NCI-H2227 (cell line): ENCODE data around the gene RFFL.
A peak's percentile ranks its signal among the peaks of the same experiment; 100 is the strongest.

Experiments
- DNase-seq: peaks from one replicate; lab custom pipeline; 2025; ENCODE audit not compliant: unreplicated experiment; lab: John Stamatoyannopoulos, UW

The RFFL gene

DNA sequence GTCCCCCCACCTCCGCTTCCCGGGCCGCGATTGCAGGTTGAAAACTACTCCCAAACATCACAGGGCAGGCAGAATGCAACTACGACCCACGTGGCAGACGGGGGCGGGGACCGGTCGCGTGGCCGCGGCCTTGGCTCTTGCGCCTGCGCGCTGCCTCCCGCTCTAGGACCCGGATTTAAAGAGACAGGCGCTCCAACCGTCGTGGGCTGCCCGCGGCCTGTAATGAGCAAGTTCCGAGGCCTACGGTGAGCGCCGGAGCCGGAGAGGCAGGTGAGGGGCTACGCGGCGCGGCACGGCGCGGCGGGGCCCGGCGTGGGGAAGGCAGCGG lies 83.2 kb downstream of the RFFL start, which contains the start of gene LIG3:
TSS of gene LIG3 (plus strand) at position 160 of the 328 bp plus-strand sequence. CDS start 2,494 bp downstream, outside the sequence.
- DNase-seq, result peak; percentile 92

DNA sequence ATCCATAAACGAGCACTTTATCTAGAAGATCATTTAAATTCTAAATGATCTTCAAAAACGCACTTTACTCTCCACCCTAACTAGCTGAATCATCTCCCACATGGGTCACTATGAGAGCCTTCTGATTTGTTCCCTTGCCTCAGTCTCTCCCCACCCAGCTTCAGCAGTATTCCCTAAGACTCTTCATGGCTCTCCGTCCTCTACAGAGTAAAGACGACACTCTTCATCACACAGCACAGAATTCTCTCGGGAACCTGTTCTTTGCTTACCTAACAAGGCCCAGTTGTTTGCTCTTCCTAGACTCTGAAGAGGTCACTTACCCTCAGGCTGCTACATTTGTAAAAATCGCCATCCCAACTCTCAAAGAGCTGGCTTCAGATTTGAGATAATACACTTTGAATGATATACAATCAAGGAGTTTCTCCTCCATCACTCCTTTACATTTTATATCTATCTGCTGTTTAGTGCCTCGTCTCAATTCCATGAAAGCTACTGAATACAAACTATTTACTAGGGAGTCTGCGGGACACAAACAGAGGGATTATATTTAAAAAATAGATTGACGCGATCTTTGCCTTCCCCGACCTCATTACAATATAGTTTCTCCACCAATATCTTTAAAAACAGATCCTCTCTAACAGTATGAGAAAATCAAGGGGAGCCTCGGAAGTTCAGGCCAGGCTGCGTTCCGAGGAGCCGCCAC lies 83.7 kb downstream of the RFFL start:
- peak; percentile 2 for DNase-seq

DNA sequence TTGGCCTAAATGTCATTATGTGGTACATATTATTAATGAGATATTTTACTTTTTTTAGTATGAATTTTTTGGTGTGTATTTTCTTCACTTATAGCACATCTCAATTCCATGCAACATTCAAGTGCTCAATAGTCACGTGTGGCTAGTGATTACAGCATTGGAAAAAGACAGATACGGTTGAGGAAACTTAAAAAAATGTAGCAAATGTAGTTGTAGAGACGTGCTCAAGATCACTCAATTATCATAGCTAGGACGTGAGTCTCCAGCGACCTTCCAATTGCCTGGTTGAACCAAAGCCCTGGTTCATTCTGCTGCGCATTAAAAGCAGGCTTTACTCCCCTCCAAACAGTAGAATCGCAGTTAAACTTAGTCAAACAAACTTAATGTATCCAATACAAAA lies 84.4 kb downstream of the RFFL start:
- no peak for DNase-seq

DNA sequence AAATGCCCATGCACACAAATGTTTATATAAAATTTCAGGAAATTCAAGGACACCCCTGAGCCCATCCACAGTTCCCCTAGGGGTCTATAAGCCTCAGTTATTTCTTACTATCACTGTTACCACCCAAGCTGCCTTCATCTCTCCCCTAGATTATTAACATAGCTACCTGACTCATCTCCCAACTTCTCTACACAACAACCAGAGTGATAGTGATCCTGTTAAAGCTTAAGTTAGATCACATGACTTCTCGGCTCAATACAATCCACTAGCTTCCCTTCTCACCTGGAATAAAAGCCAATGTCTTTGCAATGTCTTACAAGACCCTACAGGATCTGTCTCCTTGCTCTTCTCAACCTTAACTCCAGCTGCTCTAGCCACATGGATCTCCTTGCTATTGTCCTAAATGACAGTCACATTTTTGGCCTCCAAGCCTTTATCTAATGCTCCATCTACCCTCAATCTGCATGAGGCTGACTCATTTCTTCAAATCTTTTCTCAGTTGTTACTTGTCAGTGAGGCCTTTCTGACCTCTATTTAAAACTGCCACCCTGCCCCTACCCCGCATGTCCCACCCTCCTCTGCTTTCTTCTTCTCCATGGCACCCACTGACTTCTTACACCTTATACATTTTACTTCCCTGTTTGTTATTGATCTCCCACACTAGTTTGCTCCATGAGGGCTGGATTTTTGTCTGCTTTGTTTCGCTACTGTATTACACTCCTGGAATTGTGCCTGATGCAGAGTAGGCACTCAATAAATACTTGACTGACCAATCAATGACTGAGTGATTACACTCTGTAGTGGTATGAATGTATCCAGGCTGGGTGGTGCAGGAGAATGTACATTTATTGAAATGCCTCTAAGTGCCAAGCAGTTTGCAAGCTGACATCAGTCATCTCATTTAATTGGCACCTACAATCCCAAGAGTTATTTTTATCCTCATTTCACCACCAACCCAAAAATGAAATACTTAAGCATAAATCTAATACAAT lies 88.4 kb downstream of the RFFL start:
- DNase-seq, result no peak

DNA sequence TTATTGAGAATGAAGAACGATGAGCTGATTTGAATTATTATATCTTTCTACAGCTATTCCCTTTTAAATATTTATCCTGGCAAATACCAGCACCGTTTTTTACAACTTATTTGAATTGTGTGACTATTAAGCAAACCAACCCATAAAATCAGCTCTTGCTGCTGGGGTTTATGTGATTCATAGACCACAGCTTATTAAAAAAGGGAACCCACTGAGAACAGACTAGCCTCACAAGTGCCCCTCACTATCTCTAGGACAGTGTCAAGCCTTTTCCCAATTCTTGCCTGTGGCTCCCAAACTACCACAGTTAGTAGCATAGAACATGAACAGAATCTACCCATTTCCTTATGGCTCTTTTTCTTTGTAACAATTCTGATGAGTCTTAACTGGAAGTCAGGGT lies 89.3 kb downstream of the RFFL start:
- DNase-seq, result no peak

DNA sequence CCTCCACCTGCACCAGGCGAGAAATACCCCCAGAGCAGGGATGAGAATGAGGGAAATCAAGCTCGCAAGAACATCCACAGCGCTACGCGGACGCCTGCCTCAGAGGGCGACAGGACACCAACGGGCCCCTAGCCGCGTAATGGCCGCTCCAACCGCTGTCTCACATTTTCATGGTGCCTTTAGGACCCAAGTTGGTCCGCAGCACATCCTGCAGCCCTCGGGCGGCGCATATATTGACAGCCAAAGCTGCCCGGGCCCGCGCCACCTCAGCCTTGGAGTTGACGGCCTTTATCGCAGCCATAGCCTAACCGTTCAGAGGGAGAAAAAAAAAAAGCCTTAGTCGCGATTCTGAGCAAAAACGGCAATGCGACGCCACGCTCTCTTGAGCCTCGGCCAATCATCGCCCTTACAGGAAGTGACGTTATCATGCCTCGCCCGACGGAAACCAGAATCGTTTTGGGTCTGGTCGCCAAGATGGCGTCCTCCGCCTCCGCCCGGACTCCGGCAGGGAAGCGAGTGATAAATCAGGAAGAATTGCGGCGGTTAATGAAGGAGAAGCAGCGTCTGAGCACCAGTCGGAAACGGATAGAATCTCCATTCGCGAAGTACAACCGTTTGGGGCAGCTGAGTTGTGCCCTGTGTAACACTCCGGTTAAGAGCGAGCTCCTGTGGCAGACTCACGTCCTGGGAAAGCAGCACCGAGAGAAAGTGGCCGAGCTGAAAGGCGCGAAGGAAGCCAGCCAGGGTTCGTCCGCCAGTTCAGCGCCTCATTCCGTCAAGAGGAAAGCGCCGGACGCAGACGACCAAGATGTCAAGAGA lies 102.2 kb downstream of the RFFL start, which contains the start of the genes CCT6B and ZNF830:
TSS of gene CCT6B (minus strand) at position 368 of the 819 bp plus-strand sequence. CDS start at position 301, 67 bp downstream.
TSS of gene ZNF830 (plus strand) at position 448 of the 819 bp plus-strand sequence. CDS start at position 475, 27 bp downstream.
- DNase-seq, result peak; percentile 92

DNA sequence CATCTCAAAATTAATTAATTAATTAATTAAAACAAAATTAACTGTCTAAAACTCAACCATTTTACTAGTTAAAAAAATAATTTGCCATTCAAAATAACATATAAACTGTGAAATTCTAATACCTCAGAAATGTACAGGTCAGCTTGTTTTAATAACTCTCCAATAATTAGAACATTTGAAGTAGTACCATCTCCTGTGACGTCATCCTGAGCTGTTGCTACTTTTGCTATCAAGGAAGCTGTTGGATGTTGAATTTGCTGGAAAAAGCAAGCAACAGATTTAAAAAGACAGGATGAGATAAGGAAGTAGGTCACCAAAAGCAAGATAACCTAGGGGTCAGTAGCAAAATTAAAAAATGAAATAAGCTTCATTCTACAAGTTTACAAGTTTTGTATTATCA lies 105.1 kb downstream of the RFFL start:
- DNase-seq, result no peak
